Measurements from ENCODE around the gene CCBE1.
"Not testable (repeated sequence)": the region's sequence is repeated elsewhere in the genome, so short reads cannot be mapped to it uniquely, and the experiment has no call there.

CCBE1 gene

DNA sequence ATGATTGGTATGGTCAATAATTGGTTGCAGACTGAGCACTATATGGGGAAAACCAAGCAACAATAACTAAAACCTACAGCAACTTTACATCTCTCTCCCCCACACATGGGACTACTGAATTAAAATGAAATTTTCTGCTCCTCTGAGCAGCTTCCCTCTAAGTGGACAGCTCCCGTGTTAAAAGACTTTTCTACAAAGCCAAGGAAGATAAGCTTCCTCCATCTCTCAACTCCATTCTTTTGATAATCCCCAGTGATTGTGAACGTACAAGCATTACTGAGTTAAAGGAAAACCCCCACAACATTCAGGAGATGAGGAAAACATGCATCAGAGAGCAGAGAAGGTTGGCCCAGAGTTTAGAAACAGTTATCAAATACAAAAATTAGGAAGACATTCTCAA, 21.9 kb downstream of the CCBE1 start:
- no peak for DNase-seq

DNA sequence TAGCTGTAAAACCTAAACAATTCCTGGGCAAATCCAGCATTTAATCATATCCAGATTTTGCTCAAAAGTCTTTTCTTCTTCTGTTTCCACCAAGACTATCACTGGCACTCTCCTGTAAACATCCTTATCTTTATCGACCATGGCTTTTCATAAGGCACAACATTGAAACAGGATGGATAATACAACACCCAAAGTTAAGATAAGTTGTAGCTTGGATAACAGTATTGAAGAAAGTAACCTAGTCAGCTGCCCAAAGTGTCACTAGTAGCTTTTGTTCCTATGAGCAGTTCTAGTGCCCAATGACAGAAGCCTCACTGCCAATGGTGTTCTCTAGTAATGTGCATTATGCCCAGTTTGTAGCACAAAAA, 22.3 kb downstream of the CCBE1 start:
- no peak for DNase-seq

DNA sequence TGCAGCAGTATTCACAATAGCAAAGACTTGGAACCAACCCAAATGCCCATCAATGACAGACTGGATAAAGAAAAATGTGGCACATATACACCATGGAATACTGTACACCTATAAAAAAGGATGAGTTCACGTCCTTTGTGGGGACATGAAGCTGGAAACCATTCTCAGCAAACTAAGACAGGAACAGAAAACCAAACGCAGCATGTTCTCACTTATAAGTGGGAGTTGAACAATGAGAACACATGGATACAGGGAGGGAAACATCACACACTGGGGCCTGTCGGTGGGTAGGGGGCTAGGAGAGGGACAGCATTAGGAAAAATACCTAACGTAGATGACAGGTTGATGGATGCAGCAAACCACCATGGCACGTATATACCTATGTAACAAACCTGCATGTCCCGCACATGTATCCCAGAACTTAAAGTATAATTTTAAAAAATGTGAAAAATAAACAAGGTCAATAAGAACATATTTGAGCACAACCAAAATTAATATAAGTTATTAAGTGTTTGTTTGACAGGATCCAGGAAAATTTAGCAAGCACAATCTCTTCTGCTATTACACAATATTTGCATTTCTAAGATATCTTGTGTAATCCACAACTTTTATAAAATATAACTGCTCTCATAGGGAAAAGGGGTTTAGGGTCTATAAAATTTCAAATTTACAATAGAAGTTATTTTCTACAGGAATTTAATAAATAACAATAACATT, 22.9 kb downstream of the CCBE1 start:
- DNase-seq, result no peak

DNA sequence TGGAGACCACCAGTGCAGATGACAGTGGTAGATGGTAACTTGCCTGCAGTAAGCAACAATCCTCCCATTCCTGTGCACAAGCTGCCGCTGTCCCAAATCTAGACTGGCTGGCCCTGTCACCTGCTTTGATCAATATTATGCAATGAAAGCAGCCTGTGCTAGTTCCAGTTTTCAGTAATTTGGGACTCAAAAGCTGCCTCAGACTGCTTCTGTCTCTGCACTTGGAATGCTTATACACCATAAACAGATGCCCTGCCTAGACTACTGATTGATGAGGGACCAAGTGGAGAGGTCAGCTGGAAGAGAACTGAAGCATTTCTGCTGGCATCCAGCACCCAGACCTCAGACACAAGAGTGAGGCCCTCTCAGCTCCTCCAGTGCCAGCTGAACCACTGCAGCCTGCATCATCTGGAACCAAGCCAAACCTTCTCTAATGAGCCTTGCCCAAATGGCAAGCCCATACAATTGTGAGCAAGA, 24.9 kb downstream of the CCBE1 start:
- DNase-seq, result no peak

DNA sequence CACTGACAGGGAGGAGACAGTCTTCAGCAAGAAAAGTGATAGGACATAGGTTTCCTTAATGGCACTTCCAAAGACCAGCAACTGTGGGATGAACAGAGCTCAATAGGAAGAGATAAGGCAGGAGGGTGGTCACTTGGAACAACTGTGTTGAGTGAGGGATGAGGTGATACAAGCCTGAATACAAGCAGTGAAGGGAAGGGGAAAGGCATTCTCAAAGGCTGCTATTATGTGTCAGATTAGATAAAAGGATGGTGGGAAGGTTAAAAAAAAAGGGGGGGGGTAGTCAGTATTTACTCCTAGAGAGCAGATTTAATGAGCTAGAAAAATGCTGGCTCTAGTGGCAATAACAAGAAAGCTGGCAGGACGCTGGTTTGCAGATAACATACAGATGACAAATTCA, 25.7 kb downstream of the CCBE1 start:
- DNase-seq, result no peak

DNA sequence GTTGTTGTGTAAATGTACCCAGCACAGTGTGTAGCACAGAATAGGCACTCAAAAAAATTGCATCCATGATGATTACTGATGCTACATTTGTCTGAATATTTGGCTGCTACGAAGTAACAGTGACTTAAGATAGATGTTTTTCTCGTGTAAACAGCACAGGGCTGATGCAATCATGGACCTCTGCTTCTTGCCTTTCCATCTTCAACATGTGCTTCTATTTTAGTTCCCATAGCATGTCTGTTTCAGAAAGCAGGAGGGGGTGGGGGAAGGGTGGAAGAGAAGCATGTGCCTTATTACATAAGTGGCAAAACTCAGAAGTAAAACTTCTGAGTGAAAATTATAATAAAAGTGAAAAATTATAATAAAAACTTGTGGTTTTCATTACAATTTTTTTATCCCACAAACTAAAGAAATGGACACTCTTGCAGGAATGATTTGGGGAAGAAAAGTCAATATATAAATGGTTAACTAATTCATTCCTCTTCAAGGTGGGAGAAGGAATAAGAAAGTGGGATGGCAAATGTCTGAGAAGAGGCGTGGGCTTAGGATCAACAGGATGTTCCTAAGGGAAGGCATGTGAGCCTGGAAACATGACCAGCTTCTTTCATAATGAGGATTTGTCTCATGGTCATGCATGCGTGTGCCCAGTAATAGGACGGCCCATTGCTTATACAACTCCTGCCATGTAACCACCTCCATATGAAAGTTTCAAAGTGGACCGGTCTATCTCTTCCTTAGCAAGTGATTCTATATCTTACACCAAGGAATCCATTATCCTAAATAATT, 27.2 kb downstream of the CCBE1 start:
- no peak for DNase-seq

DNA sequence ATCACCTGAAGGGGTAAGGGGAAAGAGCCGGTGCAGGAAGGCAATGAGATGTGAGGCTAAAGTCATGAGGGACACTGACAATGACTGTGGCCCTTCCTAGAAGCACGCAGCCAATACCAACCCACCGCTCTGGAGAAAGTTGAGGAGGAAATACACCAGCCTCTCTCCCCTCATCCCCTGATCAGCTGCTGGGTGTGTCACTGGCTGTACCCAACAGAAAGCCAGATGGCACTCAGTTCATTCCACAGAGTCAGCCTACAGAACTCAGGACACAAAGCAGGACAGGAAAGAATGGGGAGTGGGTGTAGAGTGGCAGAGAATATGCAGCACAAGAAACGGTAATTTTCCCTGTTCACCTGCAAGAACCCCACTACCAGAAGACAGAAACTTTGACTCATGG, 29.7 kb downstream of the CCBE1 start:
- no peak for DNase-seq

DNA sequence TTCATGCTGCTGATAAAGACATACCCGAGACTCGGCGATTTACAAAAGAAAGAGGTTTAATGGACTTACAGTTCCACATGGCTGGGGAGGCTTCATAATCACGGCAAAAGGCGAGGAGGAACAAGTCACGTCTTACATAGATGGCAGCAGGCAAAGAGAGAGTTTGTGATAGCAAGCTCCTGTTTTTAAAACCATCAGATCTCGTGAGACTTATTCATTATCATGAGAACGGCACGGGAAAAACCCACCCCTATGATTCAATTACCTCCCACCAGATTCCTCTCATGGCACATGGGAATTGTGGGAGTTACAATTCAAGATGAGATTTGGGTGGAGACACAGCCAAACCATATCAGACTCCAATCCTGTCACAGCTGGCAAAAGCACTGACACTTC, 31.2 kb downstream of the CCBE1 start:
- DNase-seq, result not testable (repeated sequence)

DNA sequence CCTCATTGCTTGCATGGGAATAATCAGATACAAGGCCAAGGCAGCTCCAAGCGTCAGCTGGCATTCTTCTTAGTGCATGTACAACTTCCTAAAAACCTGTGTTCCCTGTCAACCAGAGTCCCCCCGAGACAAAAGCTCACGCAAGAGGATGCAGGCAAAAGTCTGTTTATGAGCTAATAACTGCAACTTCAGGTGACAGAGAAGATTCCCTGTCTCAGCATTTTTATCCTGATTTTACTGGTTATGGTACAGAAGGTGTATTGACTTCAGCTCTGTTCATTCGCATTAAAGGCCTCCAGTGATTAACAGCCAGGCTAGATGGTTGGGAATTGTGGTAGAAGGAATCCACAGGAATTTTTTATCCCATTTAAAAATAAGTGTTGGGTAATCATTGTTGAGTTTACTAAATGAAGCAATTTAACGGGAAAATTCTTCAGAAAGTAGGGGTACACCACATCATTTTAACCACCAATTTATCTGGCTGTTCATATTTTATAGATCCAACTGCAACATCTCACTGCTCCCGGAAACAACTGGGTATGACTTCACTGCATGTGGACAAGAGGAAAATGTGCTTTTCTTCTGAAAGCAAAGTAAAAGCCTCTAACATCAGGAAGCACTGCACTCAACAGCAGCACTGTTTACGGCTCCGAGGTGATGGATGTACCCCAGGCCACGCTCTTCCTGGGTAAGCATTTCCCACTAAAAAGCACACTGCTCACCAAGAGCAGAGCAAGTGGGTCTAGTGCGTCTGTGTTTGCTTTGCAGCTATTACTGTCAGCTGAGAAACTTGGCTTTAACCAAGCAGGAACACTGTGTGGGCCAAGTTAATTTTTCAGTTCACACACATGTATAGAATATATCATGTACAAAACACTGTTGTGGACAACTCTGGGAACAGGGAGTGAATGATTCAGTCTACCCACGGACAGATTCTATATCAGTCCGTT, 31.9 kb downstream of the CCBE1 start:
- no peak for DNase-seq

DNA sequence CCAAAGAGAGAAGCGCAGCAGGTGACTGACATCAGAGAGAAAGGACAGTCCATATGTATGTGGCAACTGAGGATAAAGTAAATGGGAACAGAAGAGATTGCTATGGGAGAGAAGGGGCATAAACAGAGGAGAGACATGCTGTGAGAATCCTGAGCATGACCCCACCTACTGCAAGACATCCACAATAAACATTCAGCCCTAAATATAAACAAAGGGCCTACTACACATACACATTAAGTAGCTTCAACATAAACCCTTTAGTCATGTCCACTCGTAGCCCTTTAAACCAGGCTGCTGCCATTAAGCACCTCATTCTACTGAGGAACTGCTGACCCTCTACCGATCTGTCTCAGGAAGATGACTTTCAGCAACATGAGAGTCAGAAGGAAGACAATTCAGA, 32.9 kb downstream of the CCBE1 start:
- no peak for DNase-seq

DNA sequence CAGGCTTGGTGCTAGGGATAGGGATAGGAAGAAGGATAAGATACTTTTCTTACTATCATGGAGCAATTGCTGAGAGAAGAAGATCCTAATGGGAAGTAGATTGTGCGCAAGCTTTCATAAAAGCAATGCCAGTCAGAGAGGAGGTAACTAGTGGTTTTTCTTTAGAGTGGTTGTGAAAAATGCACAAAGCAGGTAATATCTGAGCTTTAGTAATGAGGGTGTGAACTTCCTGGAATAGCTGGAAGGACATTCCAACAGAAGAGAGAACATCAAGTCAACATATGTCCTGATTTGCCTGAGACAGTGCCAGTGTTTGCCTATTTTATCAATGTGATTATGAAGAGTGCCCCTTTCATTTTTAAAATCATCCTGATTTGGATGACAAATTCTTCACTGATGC, 34.1 kb downstream of the CCBE1 start:
- DNase-seq, result no peak

DNA sequence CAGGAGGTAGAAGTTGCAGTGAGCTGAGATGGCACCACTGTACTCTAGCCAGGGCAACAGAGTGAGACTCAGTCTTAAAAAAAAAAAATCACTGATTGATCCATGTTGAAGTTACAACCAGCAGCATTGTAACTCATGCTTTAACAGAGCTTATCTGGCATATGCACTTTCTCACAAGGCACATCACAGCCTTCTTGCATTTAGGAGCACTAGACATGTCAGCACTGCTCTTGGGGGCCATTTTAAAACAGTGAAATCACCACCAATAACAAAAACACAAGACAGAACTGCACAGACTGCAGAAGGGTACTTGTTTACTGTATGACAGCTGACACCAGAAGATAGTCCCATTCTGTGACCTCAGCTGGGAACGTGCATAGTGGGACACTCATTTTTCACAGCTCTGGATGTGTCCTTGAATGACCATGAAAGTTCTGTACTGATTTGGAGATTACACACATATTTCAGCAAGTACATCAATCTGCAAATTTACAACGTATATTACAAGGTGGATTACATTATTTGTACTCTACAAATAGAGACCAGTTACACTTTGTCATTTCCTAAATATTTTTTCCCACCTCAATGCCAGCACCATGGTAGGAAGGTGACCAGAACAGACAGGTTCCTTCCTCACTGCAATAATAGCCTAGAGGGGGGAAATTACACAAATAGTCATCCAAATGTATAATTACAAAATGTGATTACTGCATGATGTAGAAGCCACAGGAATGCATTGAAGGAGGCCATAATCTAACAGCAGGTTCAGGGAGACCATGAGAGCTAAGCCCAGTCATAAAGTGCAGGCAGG, 35.1 kb downstream of the CCBE1 start:
- DNase-seq, result no peak

DNA sequence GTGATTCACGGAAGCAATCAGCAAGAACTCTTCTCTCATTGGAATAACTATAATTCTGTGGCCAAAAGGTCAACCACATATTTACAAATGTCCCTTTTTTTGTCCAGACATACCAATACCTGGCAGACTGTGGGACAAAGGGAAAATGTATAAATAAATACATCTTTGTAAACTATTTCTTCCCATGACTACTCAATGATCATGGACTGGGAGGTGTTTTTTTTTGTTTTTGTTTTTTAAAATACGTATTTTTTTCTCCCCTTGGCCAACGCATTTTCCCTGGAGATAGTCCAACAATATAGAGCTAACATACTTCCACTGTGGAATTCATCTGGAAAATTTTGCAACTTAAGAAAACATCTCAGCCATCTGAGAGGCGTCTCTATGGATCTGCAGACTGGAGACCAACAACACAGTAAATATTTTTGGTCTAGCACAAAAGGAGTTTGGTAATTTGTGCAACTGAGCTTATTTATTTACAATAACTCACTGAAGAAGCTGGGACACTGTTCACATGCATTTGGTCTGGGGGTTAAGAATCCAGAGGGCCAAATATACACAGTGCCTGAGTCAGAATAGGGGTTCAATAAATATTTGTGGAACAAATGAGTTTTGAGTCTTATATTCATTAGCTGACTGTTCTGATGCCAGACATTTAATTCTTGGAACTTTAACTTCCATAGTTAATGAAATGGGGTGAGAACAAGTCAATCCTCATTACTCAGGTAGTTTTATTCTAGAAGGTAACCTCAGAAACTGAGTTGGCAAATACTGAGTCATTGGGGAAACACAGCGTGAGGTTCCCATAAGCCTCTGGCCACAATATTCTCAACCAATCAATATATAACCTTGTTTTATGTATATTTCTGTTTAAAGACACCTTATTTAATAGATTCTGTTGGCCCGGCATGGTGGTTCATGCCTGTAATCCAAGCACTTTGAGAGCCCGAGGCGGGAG, 36.2 kb downstream of the CCBE1 start:
- DNase-seq, result no peak

DNA sequence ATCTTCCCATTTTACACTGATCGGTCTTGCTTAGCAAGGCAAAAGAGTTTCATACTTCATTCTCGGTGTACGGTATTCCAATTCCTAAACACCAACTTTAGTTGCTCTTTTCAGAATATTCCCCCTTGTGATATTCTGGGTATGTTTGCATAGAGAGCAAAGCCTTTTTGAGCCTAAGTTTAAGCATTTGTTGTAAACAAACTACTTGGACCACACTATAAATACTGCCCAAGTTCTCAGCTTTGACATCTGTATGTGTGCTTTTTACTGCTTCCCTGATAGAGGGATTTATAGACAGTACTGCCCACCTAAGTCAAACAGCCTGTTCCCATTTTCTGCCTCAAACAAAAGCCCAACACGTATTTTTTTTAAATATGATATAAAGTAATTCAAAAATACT, 36.9 kb downstream of the CCBE1 start:
- DNase-seq, result no peak

DNA sequence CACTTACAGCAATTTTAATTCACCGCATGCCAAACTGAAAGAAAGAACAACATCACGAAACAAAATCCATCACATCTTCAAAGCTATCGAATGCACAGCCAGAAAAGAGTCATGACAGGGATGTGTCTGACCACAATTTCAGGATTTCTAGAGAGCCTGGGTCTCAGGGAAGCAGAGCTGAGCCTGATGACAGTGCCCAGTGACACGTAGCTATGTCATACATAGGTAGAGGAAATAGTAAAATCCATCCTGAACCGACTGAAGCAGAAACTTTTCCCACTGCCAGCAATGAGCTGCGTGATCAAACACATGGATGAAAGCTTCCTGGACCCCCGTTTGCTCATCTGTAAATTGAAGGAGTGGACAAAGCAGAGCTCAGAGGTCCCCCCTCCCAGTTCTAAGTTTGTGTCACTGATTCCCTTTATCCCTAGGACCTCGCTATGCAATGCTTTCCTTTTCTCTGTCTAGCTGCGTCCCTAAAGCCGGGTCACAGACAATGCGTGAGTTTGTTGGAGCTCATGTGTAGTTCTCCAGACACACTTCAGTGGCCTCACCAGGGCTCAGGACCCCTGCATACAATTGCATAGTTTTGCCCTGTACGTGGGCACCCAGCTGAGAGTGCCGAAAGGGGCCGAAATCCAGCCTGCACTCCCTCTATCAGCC, 37.6 kb downstream of the CCBE1 start:
- no peak for DNase-seq

DNA sequence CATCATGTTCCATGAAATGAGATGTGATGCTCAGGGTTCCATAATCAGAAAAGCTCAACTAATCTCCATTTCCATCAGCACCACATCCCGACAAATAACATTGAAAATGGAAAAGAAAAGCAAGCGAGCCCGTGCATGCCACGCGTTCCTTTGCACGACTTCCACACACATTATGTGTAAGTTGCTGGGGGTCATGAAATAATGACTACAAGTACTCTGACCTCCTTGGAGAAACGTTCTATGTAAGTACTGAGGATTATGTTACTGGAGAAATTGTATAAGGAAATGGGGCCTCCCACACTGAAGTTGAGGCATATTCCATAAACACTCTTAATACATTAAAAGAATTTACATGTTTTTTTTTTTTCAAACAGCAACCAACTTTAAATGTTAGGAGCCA, 38.3 kb downstream of the CCBE1 start:
- no peak for DNase-seq

DNA sequence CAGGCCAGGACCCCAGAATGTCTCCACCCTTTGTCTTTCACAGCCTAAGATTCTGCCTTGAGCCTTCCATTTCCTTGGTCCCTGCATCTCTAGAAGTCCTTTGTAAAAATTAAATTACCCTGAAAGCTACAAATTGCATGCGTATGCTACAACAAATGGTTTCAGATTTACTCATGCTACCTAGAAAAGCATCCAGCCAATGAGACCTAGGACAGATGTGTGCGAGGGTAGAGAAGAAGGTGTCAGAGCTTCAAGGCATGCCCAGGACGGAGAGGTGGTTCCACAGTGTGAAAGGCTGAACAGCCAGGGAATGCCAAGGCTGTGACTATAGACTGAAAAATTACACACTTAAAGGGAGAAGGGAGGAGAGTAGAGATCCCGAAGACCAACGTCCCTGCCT, 40.2 kb downstream of the CCBE1 start:
- no peak for DNase-seq

DNA sequence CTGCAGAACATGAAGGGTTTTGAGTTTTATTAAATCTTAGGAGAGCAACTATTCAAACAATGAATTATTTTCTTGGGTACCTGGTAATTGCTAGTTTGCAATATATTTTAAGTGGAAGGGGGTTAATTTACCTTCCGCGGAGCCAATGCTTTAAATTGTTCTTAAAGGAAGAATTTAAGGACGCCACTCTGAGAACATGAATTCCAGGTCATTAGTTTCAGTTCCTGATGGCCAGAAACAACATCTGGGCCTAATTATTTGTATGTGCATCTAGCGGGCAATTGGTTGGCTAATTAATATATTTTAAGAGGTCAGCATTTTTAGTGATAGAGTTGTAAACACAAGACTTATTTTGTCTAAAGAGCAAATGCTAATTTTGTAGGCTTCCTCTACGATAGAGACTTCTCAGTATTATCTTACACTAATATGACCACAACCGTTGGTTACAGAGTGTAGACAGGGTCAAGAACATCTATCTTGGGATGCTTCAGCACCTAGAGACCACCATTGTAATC, 40.8 kb downstream of the CCBE1 start:
- DNase-seq, result no peak

DNA sequence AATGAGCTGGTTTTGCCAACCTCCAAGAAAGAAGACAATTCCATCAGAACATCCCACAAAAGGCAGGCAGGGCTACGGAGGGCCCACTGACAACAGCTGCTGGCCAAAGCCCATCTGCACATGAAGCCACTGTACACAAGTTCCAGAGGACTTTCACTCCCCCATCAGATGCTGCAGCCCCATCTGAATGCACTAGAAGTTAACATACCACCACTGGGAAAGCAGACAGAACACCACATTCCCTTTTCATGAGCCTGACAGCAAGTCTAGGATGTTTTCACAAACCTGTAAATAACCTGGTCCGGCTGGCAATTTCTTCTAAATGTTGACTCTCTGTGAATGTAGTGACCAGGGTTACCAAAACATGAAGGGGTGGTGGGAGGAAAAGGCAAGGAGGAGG, 41.5 kb downstream of the CCBE1 start:
- DNase-seq, result no peak

DNA sequence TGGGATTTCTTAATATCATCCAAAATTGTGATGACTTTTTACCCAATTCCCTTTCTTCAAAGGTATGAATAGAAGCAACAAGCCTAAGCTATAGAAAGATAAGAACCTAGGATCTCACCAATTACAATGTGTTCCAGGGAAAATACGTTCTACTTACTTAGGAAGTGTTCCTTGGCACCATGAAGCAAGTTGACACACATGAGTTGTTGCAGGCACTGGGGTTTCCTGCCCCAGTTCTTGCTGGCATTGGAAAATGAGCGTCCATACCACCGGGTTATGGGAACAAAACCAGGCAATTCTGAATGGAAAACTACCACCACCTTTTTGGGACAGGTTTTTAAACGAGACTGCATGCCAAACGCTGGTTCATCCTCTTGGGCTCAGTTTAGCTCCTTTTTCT, 46.2 kb downstream of the CCBE1 start:
- DNase-seq, result no peak
